Mammary epithelial cell (primary cell): ENCODE results near the gene ATG13.

Experiments
- CTCF ChIP-seq, 2 donors: IDR thresholded peaks in 1 of 2; conservative IDR thresholded peaks in 1 of 2; 2 replicates each; pipeline ENCODE4 v1.5.1; 2011 to 2012; ENCODE audit warnings: inconsistent platforms in 2 of 2, low read length in 2 of 2, mild to moderate bottlenecking in 2 of 2, control low read depth in 1 of 2, low read depth in 1 of 2; ENCODE audit not compliant: insufficient read depth in 1 of 2; ENCODE audit errors: extremely low read depth in 1 of 2
- EZH2 ChIP-seq: IDR thresholded peaks from 2 replicates; pipeline ENCODE4 v1.6.1; 2012; ENCODE audit warnings: low read length, inconsistent platforms, borderline replicate concordance

DNA sequence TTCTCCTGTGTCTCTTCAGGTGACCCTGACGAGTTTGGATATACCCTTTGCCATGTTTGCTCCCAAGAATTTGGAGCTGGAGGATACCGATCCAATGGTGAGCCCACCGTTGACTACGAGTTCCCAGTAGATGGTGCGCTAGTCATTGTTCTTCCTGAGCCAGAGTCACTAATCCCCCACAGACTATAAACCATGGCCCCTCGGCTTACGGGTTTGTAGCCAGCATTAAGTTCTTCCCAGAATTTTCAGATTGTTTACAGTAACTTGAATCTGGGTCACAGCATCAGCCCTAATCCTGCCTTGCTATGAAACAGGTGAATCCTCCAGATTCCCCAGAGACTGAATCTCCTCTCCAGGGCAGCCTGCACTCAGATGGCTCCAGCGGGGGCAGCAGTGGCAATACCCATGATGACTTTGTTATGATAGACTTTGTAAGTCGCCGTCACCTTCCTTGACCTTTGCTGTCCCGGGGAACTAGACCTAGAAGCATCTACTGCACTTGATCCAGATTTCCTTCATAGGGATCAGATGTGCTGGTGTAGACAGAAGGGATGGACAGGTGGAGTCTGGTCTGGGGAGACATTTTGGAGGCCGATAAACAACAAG is 51.2 kb downstream of the ATG13 start:
- no peak for TF ChIP-seq CTCF (conservative IDR thresholded peaks at IDR 0.05 in 1 of 2, IDR thresholded peaks at IDR 0.05 in 1 of 2; ENCODE audit: extremely low read depth in 1 of 2, insufficient read depth in 1 of 2, low read depth in 1 of 2, low read length in 2 of 2)
- no peak for TF ChIP-seq EZH2
